CD1c-positive myeloid dendritic cell (primary cell): Measurements from ENCODE around the gene KIAA0586.

ENCODE experiments used
- DNase-seq: peaks from one replicate; pipeline ENCODE4 v3.0.0-alpha.2; 2016; ENCODE audit errors: extremely low spot score

Gene KIAA0586

DNA sequence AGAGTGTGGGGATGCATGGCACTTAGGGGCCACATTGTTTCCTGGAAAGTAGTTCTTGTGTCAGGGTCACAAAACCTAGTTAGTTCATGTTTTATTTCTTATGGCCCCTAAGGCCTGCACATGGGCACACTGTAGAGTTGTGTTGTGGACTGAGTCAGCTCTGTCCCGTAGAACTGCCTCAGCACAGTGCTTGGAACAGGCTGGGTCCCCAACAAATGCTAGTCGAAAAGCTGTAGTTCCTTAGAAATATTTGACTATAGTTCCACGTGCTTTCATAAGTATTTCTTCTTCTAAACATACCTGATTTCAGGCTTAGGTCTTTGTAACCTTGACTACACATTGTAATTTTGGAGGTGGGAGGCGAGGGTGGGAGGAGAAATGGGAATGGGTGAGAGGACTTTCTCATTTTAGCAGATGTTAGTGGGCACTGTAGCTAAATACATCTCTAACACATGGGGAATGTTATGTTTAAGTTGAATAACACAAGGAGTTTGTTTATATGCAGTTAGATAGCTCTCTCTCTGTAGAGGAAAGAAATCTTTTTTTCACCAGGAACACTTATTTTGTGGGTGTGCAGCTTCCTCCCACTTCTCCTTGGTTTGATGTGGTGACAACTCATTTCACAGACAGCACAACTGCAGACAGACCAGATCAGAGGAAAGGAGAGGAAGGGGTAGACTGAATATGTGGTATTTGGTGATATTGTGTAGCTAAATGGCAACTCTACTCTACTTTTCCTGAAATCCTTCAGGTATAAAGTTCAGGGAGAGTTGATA, 170.7 kb downstream of the KIAA0586 start:
- DNase-seq = no peak

DNA sequence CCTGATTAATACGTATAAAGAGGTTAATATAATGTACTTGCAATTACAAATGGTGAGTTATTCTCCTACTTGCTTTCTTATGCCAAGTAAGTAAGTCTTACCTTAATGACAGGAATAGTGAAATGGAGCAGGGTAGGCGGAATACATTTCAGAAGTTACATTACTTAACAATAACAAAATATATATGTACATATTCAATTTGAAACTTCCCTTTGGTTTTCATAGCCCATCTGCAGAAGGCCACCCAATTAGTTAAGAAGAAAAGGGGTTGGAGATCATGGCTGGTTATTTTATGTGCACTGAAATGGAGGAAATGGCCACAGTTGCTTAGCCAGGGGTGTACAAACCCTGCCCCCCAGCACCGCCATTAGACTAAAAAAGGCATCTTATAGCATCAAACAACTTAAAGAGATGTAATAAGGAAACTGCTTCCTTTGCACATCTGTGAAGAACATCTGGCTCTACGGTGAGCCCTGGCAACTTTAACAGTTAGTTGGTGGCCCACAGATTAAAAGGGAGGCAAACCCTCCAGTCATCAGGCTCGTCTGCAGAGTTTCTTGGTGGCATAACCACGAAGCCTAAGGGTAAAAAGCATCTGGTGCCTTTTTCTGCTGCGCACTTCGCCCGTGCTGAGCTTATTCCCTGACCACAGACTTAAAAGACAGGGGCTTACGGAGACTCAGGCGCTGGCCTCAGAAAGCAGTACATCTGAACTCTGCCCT, 171.4 kb downstream of the KIAA0586 start:
- no peak for DNase-seq

DNA sequence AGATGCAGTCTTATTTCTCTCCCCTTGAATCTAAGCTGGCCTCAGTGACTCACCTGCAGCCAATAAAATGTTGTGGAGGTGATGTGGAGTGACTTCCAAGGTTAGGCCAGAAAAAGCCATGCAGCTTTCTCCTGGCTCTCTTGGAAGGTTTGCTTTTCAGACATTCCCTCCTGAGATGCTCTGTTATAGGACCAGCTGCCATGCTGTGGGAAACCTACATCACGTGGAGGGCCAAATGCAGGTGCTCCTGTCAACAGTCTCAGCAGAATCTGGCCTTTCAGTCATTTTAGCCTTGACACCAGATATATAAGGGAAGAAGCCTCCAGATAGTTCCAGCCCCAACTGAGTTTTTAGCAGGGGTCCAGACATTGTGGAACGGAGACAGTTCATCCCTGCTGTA, 172.2 kb downstream of the KIAA0586 start:
- DNase-seq = no peak
